NAMALWA (cell line): ENCODE results near the gene ANO9.

Experiments used
- DNase-seq: peaks from one replicate; pipeline ENCODE4 v3.0.0-alpha.2; 2015; ENCODE audit warnings: low spot score

Gene ANO9

DNA sequence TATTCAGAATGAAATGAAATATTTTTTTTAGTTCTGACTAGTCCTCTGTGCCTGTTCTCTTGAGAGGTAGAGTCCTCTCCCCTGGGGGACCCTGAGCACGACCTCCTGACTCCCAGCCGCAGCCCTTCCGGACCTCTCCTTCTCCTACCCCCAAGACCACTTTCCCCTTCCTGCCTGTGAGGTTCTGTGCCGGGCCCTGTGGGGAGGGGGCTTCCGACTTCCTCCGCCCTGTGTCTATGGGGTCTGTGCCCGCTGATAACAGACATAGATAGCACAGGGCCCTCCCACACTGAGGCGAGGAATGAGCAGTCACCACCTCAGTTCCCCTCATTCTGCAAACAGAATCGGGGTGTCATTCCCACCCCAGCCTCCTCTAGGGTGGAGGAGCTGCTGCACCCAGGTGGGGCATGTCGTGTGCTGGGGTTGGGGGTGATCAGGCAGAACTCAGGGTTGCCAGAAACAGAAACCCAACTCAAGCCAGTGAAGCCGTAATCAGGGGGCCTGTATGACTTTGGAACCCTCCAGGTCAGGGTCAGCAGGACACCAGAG lies 59.7 kb downstream of the ANO9 start:
- DNase-seq: no peak

DNA sequence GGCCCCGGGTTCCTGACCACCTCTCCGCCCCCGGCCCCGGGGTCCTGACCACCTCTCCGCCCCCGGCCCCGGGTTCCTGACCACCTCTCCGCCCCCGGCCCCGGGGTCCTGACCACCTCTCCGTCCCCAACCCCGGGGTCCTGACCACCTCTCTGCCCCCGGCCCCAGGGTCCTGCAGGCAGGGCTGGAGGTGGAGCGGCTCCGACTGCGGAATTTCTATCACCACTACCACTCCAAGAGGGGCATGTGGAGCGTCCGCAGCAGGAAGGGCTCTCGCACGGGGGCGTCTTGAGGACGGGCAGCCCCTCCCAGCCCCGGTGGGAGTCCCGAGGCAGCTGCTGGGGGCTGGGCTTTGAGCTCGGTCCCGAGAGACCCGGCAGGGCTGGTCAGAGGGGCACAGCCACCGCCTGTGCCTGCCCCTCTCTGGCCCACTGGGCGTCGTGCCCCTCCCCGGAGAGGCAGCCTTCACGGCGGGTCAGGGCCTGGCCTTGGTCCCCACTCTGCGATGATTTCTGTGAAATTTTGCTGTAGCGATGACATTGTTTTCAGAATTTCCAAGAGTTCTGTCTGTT lies 60.2 kb downstream of the ANO9 start:
- DNase-seq: no peak

- DNase-seq: no peak
These were observed 60.8 kb downstream of the ANO9 start for GRCh38 chr11:380996-381395.

DNA sequence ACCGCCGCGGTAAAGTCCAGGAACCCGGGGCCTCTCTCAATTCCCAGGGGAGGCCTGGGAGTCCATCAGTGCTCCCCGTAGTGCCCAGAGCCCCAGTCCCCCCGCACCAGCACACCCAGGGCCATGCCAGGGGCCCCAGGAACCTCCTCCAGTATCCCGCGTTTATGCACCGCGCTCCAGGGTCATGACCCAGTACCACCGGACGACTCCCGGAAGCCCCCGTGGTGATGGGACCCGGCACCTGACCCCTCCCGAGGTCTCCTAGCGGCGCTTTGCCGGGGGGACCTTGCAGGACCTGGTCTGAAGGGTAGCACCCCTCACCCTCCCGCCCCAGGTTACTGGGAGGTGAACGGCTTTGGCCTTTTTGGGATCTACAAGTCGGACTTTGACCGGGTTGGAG lies 61.3 kb downstream of the ANO9 start:
- no peak for DNase-seq

- no peak for DNase-seq
These were observed 61.7 kb downstream of the ANO9 start for GRCh38 chr11:380095-380480.

- no peak for DNase-seq
These were observed 62.4 kb downstream of the ANO9 start for GRCh38 chr11:379205-380094.

- DNase-seq: no peak
These were observed 63.8 kb downstream of the ANO9 start for GRCh38 chr11:377883-378500.

- DNase-seq: no peak
These were observed 64.5 kb downstream of the ANO9 start for GRCh38 chr11:377174-377865.

DNA sequence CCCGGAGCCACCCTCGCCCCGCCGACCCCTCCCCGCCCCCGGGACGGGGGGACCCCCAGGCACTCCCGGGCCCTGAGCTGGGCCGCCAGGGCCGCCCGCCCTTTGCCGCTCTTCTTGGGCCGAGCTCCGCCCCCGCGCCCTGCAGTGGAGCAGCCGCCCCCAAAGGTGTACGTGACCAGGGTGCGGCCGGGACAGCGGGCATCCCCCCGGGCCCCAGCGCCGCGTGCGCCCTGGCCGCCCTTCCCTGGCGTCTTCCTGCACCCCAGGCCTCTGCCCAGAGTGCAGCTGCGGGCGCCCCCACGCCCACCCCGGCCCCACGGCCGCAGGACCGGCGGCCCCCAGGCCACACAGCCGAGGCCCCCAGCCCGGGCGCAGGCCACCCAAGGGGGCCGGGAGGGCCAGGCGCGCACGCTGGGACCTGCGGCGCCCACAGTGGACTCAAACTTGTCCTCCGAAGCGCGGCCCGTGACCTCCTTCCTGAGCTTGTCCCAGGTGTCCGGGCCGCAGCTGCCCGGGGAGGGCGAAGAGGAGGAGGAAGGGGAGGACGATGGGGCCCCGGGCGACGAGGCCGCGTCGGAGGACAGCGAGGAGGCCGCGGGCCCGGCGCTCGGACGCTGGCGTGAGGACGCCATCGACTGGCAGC lies 65.2 kb downstream of the ANO9 start:
- DNase-seq: no peak

DNA sequence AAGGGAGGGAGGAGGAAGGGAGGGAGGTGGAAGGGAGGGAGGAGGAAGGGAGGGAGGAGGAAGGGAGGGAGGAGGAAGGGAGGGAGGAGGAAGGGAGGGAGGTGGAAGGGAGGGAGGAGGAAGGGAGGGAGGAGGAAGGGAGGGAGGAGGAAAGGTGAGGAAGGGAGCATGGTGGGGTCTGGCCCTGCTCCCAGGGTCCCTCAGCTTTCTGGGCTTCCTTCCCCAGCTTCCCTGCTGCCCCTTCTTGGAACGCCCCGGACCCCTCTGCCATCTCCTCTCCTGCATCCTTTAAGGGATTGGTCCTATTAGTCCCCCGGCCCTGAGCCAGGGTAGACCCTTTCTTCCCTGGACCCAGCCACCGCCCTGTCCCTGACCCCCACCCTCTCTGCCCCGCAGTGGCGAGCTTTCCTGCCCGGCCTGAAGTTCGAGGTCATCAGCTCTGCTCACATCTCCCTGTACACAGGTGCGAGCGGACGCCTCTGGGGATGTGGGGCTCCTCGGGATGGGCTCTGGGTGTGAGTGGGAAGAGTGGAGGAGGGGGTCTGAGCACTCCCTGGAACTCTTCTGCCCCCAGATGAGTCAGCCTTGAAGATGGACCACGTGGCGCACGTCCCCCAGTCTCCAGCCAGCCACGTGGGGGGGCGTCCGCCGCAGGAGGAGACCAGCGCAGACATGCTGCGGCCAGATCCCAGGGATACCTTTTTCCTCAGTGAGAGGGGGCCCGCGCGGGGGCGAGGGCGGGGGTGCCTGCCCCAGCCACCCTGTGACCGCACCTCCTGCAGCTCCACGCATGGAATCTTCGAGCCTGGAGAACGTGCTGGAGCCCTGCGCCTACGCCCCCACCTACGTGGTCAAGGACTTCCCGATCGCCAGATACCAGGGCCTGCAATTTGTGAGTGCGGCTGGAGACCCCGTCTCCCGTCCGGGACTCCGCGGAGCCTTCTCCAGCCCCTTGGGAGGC lies 66.5 kb downstream of the ANO9 start:
- DNase-seq: no peak

GRCh38 chr11:373716-374551 lies 67.9 kb downstream of the ANO9 start:
- no peak for DNase-seq

- no peak for DNase-seq
These were observed 68.7 kb downstream of the ANO9 start for GRCh38 chr11:372809-373715.

- no peak for DNase-seq
These were observed 69.9 kb downstream of the ANO9 start for GRCh38 chr11:371716-372590.

- DNase-seq: no peak
These were observed 70.8 kb downstream of the ANO9 start for GRCh38 chr11:371051-371450.

- DNase-seq: no peak
These were observed 71.5 kb downstream of the ANO9 start for GRCh38 chr11:370070-370941.

GRCh38 chr11:369336-370018 lies 72.3 kb downstream of the ANO9 start, which contains the start of gene B4GALNT4:
Gene B4GALNT4 (plus strand): TSS chr11:369499. CDS start chr11:369804, 305 bp downstream.
- DNase-seq: no peak
